GM20000 (cell line): ENCODE data around the gene DOCK10.

Experiments used
- DNase-seq: peaks from one replicate; pipeline ENCODE4 v3.0.0; 2012; ENCODE audit warnings: low spot score
- TF ChIP-seq, protein P1 (sequence below): IDR thresholded peaks from 2 replicates; pipeline ENCODE4 v1.5.1; 2012; ENCODE audit warnings: mild to moderate bottlenecking, control low read depth; ENCODE audit errors: extremely low read depth, missing control alignments

Gene DOCK10

DNA sequence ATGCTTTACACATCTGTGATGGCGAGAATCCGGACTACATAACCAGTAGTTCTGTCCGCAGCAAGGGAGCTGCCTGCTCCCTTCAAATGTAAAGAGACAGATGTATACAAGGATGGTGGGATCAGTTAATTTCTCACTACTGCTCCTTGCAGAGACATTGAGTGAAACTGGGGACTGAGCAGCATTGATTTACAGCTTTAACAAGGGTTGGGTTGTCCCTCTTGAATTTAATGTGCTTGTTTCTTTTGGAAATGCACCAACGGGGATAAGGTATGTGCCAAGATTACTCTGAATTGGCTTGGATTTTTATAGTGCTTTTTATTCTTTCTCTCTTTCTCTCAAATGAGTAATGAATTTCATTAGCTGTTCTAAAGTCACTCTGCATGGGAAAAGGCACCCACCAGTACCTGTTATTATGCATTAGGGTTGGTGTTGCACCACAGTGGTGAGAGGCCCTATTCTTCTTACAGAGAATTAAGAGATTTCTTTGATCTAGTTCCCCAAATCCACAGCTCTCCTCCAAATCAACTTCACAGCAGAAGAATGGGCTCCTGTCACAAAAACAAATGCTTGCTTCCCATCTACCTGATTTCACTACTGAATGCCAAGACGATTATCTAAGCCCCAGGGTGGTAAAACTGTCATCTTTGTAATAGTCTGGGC is 107.6 kb downstream of the DOCK10 start:
- DNase-seq: no peak
- TF ChIP-seq, protein P1, sequence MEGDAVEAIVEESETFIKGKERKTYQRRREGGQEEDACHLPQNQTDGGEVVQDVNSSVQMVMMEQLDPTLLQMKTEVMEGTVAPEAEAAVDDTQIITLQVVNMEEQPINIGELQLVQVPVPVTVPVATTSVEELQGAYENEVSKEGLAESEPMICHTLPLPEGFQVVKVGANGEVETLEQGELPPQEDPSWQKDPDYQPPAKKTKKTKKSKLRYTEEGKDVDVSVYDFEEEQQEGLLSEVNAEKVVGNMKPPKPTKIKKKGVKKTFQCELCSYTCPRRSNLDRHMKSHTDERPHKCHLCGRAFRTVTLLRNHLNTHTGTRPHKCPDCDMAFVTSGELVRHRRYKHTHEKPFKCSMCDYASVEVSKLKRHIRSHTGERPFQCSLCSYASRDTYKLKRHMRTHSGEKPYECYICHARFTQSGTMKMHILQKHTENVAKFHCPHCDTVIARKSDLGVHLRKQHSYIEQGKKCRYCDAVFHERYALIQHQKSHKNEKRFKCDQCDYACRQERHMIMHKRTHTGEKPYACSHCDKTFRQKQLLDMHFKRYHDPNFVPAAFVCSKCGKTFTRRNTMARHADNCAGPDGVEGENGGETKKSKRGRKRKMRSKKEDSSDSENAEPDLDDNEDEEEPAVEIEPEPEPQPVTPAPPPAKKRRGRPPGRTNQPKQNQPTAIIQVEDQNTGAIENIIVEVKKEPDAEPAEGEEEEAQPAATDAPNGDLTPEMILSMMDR: no peak

DNA sequence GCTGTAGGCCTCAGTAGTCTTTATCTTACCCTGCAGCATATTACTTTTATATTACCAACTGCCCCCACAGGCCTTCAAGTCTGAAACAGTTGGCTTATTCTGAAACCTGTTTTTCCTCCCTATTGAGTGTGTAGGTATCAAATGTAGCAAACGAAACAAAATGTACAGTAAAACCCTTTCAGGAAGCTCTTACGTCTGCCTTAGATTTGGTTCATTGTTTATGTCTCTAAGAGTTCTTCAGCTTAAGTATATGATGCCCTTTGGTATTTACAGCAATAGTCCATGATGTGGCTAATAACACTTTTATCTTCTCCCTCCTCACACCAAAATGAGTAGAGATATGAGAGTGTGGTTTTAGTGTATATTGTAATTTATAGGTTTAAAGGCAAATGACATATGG is 108.8 kb downstream of the DOCK10 start:
- DNase-seq: no peak
- TF ChIP-seq, protein P1: no peak

DNA sequence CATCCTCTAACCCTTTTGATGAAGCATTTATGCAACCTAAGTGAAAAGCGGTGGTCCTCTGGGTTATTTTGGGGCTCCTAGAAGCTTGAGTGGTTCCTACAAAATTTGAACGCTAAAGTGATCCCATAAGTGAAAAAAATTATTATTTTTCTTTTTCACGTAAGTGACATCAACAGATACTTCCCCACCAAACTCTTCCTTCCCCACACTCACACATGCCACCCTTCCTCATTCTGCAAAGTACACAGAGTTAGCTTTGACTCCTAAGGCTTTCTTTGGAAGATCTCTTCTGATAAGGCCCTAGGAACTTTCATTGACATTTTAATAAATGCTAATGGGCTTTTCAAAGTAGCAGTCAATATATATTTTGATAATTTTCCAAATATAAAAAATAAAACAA is 109.7 kb downstream of the DOCK10 start:
- DNase-seq: no peak
- TF ChIP-seq, protein P1: no peak

DNA sequence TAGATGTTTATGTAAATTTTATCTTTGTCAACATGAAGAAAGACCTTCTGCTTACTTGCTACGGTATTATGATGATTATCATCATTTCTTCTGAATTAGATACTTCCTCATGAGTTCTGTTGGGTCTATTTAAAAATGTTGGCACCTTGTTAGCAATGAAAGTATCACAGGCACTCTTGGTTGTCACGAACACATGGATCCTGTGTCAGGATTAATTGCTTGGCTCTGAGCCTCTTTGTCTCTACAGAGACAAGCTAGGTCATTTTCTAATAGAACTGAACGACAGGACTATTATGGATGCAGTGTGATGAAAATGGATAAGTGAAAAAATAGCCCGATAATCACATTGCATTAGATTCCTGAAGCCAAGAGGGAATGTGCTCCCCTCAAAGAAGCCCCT is 110.3 kb downstream of the DOCK10 start:
- no peak for DNase-seq
- TF ChIP-seq, protein P1: no peak

DNA sequence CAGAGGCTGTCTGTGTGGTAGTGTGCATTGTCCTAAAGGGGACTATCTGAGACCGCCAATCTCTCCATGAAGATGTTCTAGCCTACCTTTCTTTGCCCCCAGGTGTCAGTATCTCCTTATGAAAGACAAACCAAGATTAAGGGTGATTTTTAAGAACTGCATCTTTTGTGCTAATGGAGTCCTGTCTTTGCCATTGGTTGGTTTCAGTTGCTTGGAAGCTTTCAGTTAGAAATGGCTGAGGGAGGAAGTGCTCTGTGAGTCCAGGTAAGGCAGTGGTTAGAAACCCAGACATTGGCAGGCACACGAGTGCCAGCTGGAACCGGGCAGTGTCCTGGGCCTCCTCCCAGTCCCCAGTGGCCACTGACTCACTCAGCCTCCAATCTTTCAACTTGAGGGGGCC is 111.3 kb downstream of the DOCK10 start:
- TF ChIP-seq, protein P1: peak; percentile 9
- DNase-seq: no peak

DNA sequence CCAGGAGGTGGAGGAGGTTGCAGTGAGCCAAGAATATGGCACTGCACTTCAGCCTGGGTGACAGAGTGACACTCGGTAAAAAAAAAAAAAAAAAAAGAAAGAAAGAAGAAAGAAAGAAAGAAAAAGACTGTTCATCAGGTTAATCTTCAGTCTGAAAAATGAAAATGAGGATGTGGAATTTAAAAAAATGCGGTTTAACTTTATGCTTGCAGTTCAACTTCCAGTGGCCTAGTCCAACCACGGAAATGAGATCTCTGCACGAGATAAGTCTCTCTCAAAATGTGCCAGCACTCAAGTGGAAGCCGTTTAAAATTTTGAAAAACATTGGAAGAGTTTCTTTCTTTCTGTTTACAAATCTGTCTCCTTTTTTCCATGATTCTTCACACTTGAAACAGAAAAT is 112.1 kb downstream of the DOCK10 start:
- no peak for DNase-seq
- TF ChIP-seq, protein P1: no peak

DNA sequence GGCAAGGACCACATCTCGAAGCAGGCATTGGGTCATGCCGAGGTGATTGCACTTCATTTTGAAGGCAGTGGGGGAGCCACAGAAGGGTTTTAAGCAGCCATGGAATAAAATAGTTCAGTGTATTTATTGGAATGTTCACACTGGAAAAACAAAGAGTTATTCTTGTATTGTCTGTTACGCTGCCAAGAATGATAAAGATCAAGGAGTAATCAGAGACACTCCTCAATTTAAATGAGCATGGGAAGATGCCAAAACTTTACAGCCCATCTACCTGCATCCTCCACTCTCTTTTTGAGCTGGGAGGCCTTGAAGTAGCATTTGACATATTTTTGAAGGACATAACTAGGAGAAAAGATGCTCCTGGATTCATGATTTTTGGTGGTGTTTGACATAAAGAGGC is 112.8 kb downstream of the DOCK10 start:
- DNase-seq: no peak
- TF ChIP-seq, protein P1: no peak
